ENCODE results near the gene IFNA14.

DNA sequence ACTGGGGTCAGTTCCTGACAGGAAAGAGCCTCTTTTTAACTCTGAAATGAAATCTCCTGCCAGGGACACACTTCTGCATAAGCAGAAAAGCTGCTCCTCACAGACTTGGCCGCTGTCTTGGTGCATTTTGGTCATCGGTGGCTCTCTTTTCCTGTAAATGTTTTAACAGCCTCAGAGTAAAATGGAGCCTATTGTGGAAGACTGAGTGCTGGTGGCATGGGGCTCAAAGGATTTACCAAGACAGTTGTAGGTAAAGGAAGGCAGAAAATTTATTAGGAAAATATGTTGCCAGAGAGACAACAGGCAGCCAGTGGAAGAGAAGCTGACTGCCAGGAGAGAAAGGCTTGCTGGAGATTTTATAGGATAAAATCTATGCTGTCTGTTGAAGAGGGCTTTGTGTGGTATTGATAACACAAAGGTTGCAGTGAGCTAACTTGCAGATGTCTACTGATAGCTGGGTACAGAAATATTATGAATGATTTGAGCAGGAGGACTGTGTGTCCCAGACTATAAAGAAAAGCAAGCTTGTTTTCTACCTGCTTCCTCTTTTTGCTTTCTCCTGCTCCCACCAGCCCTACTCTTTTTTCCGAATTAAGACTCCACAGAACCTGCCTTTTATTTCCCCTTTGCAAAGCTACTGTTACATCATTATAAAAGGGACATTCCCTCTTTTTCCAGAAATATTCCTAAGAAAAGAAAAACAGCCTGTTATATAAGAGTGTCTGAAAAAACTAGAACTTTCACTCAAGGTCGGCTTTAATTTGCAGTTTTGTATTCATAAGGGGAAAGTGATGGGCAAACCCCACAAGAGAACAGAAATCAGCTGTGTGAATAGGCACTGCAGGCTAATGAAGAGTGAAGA, 27.9 kb upstream of the IFNA14 start:
- TF ChIP-seq, protein P1, sequence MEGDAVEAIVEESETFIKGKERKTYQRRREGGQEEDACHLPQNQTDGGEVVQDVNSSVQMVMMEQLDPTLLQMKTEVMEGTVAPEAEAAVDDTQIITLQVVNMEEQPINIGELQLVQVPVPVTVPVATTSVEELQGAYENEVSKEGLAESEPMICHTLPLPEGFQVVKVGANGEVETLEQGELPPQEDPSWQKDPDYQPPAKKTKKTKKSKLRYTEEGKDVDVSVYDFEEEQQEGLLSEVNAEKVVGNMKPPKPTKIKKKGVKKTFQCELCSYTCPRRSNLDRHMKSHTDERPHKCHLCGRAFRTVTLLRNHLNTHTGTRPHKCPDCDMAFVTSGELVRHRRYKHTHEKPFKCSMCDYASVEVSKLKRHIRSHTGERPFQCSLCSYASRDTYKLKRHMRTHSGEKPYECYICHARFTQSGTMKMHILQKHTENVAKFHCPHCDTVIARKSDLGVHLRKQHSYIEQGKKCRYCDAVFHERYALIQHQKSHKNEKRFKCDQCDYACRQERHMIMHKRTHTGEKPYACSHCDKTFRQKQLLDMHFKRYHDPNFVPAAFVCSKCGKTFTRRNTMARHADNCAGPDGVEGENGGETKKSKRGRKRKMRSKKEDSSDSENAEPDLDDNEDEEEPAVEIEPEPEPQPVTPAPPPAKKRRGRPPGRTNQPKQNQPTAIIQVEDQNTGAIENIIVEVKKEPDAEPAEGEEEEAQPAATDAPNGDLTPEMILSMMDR (IDR thresholded peaks at IDR 0.05; ENCODE audit: poor library complexity), result no peak
- TF ChIP-seq EZH2 (IDR thresholded peaks at IDR 0.05; ENCODE audit: borderline replicate concordance), result no peak
- TF ChIP-seq EZH2phosphoT487 (IDR thresholded peaks at IDR 0.05; ENCODE audit: low read depth, severe bottlenecking, unreplicated experiment), result no peak

Measured in hepatocyte (in vitro differentiated cells).